GM10266 (cell line): ENCODE measurements around the gene CDK10.
"Not testable (repeated sequence)": the region's sequence is repeated elsewhere in the genome, so short reads cannot be mapped to it uniquely, and the experiment has no call there.

Source experiments
- DNase-seq: peaks from one replicate; pipeline ENCODE4 v3.0.0; 2012; ENCODE audit errors: extremely low spot score
- TF ChIP-seq, protein P1 (sequence below): IDR thresholded peaks from 2 replicates; pipeline ENCODE4 v1.5.1; 2012; ENCODE audit warnings: mild to moderate bottlenecking, low read depth; ENCODE audit not compliant: control insufficient read depth, insufficient read depth; ENCODE audit errors: missing control alignments

Gene CDK10

DNA sequence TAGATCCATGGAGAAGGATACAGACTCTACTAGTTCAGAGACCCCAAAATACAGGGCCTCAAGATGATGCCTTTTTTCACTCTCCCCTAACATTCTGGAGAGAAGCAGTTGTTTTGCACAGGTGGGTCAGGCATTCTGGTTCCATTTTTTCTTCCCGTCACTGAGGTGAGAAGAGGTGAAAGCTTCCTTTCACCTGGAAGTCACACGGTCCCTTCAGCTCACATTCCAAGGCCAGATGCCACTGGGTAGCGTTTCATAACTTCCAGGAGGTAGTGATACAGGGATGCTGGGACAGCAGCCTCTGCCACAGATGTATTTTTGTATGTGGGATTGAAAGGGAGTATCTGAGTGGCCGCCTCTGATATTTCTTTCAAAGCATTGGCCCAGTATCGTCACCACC lies 1.9 kb downstream of the CDK10 start:
- no peak for DNase-seq

GRCh38 chr16:89689142-89689541 lies 2.7 kb downstream of the CDK10 start:
- DNase-seq = no peak
- TF ChIP-seq, protein P1, sequence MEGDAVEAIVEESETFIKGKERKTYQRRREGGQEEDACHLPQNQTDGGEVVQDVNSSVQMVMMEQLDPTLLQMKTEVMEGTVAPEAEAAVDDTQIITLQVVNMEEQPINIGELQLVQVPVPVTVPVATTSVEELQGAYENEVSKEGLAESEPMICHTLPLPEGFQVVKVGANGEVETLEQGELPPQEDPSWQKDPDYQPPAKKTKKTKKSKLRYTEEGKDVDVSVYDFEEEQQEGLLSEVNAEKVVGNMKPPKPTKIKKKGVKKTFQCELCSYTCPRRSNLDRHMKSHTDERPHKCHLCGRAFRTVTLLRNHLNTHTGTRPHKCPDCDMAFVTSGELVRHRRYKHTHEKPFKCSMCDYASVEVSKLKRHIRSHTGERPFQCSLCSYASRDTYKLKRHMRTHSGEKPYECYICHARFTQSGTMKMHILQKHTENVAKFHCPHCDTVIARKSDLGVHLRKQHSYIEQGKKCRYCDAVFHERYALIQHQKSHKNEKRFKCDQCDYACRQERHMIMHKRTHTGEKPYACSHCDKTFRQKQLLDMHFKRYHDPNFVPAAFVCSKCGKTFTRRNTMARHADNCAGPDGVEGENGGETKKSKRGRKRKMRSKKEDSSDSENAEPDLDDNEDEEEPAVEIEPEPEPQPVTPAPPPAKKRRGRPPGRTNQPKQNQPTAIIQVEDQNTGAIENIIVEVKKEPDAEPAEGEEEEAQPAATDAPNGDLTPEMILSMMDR = no peak

More for the DNA sequence above, 1.9 kb downstream of the CDK10 start:
- TF ChIP-seq, protein P1 = no peak

DNA sequence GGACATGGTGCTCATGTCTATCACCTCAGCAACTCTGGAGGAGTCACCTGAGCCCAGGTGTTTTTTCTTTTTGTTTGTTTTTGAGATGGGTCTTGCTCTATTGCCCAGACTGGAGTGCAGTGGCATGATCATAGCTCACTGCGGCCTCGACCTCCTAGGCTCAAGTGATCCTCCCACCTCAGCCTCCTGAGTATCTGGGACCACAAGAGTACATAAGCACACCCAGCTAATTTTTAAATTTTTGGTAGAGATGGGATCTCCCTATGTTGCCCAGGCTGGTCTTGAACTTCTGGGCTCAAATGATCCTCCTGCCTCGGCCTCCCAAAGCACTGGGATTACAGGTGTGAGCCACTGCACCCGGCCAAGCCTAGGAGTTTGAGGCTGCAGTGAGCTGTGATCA lies 3.1 kb downstream of the CDK10 start:
- not testable (repeated sequence) for DNase-seq

DNA sequence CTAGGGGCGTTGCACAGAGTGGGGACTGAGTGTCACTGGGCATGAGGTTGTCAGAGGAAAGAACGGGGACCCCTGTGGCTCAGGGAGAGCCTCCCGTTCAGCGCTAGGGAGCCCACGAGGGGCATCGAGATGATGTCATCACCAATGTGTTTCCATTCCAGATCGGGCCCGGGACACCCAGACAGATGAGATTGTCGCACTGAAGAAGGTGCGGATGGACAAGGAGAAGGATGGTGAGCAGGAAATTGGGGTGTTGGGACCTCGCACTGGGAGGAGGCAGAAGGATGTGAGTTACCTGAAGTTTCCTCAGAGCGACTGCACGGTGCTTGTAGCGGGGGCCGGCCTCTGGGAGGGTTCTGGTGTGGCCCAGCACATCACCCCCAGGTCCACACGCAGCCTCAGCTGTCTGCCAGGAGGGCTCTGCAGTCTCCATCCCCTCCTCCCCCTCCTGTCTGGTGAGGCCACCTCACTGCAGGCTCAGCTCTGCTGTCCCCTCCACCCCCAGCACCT lies 4.0 kb downstream of the CDK10 start:
- TF ChIP-seq, protein P1 = no peak
- peak; percentile 5 for DNase-seq

- TF ChIP-seq, protein P1 = no peak
- DNase-seq = no peak
Observed at GRCh38 chr16:89691231-89691985, 4.9 kb downstream of the CDK10 start.

DNA sequence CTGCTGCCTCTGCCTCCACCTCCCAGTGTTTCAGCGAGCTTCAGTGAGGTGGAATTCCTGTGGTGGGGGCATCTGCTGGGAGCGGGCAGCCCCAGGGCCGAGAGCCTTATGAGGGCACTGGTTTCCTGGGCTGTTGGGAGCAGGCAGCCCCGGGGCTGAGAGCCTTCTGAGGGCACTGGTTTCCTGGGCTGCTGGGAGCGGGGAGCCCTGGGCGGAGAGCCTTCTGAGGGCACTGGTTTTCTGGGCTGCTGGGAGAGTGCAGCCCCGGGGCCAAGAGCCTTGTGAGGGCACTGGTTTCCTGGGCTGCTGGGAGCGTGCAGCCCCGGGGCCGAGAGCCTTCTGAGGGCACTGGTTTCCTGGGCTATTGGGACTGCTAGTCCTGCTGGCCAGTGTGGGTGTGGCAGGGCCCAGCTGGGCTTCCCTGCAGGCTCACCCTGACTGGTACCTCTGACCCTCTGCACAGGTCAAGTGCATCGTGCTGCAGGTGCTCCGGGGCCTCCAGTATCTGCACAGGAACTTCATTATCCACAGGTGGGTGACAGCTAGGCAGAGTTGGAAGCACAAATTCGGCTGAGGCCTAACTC lies 5.6 kb downstream of the CDK10 start:
- TF ChIP-seq, protein P1 = no peak
- no peak for DNase-seq

GRCh38 chr16:89693289-89693731 lies 6.8 kb downstream of the CDK10 start:
- TF ChIP-seq, protein P1 = no peak
- no peak for DNase-seq
